ENCODE measurements around the gene SRGAP2B.
"Not testable (repeated sequence)": the region's sequence is repeated elsewhere in the genome, so short reads cannot be mapped to it uniquely, and the experiment has no call there.

DNA sequence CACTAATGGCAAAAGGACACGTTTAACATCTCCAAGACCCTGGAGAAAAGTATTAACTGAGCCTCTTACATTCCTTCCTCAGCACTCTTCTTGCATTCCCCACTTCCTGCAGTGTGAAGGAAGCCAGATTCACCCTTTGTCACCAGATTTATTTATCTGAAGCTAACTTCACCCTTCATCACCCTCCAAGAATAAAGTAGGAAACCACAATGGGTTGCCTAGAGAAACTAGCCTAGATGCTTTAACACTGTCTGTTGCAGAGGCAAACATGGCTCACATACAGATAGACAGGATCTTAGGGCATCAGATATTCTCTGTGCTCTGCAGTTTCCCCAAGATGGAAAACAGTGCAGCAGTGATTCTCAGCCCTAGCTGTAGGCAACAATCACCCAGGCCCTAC, 147.6 kb downstream of the SRGAP2B start:
- not testable (repeated sequence) for TF ChIP-seq ZNF384 (IDR thresholded peaks at IDR 0.05); ARNT (IDR thresholded peaks at IDR 0.05); SUZ12 (IDR thresholded peaks at IDR 0.05); FOXM1 (IDR thresholded peaks at IDR 0.05; ENCODE audit: borderline replicate concordance); BHLHE40 (IDR thresholded peaks at IDR 0.05; ENCODE audit: borderline replicate concordance)
- TF ChIP-seq, protein P1, sequence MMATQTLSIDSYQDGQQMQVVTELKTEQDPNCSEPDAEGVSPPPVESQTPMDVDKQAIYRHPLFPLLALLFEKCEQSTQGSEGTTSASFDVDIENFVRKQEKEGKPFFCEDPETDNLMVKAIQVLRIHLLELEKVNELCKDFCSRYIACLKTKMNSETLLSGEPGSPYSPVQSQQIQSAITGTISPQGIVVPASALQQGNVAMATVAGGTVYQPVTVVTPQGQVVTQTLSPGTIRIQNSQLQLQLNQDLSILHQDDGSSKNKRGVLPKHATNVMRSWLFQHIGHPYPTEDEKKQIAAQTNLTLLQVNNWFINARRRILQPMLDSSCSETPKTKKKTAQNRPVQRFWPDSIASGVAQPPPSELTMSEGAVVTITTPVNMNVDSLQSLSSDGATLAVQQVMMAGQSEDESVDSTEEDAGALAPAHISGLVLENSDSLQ (IDR thresholded peaks at IDR 0.05): not testable (repeated sequence)
